Endometrial microvascular endothelial cells (primary cell): ENCODE results near the gene ATG4B. TPM values are rescaled to one million over a fixed set of nuclear protein-coding genes. Genes with fewer than 3 reads are reported as not detected.
"Not testable (repeated sequence)": the region's sequence is repeated elsewhere in the genome, so short reads cannot be mapped to it uniquely, and the experiment has no call there.

ENCODE experiments used
- in situ Hi-C: cut with HindIII; loops from 2 replicates; pipeline ENCODE4 v1.10.0; 2017; ENCODE audit warnings: low sequenced_read_pairs, low pct_unique_long_range_greater_than_20kb; ENCODE audit errors: inconsistent ontology term
- total RNA-seq: library from RNA; depleted of rRNA; stranded (reverse); fragments of >200 nt; gene quantifications from one replicate; pipeline ENCODE4 v1.2.3, GENCODE V29; 2015; ENCODE audit errors: inconsistent ontology term

Gene ATG4B
- total RNA-seq, 1 donor from 2014 or later = 67.7 TPM

- in situ Hi-C loops = no loop called here
Observed at GRCh38 chr2:241657786-241658254, 20.3 kb downstream of the ATG4B start.

GRCh38 chr2:241658296-241658695, 20.8 kb downstream of the ATG4B start:
- in situ Hi-C loops = no loop called here

GRCh38 chr2:241659150-241659739, 21.8 kb downstream of the ATG4B start:
- in situ Hi-C loops = no loop called here

- in situ Hi-C loops = no loop called here
Observed at GRCh38 chr2:241660593-241661213, 23.2 kb downstream of the ATG4B start.

GRCh38 chr2:241662731-241663130, 25.2 kb downstream of the ATG4B start:
- in situ Hi-C loops = not testable (repeated sequence)

GRCh38 chr2:241665731-241666440, 28.4 kb downstream of the ATG4B start:
- in situ Hi-C loops = no loop called here

GRCh38 chr2:241666627-241667400, 29.3 kb downstream of the ATG4B start:
- in situ Hi-C loops = no loop called here

- in situ Hi-C loops = no loop called here
Observed at GRCh38 chr2:241668354-241668753, 30.9 kb downstream of the ATG4B start.

- in situ Hi-C loops = no loop called here
Observed at GRCh38 chr2:241668839-241669238, 31.3 kb downstream of the ATG4B start.

GRCh38 chr2:241670333-241671110, 33.0 kb downstream of the ATG4B start:
- in situ Hi-C loops = no loop called here

- in situ Hi-C loops = no loop called here
Observed at GRCh38 chr2:241671457-241672240, 34.2 kb downstream of the ATG4B start.

GRCh38 chr2:241672243-241673188, 35.0 kb downstream of the ATG4B start:
- in situ Hi-C loops = no loop called here

GRCh38 chr2:241673189-241673663, 35.7 kb downstream of the ATG4B start:
- in situ Hi-C loops = no loop called here

GRCh38 chr2:241673797-241674725, 36.6 kb downstream of the ATG4B start:
- in situ Hi-C loops = no loop called here

- in situ Hi-C loops = no loop called here
Observed at GRCh38 chr2:241675885-241676284, 38.4 kb downstream of the ATG4B start.

- in situ Hi-C loops = no loop called here
Observed at GRCh38 chr2:241676665-241677064, 39.2 kb downstream of the ATG4B start.
